DND-41 (cell line): ENCODE results near the gene AKAP9.

Source experiments
- ATAC-seq: fragments of 200-7000 bp; cut with Tn5 transposase; 3 replicates; pipeline ENCODE4 v1.9.1; 2021; ENCODE audit warnings: low read depth; ENCODE audit not compliant: insufficient read depth
- DNase-seq: peaks from one replicate; pipeline ENCODE4 v3.0.0-alpha.2; 2020
- H2AFZ ChIP-seq: 2 replicates; pipeline ENCODE4 v1.6.0; 2012; ENCODE audit warnings: low read depth, low read length
- H3K27ac ChIP-seq: 2 replicates; pipeline ENCODE4 v1.5.1; 2012; ENCODE audit warnings: low read length, inconsistent platforms
- H3K27me3 ChIP-seq: fragments of 200-600 bp; sonication (generic); 2 replicates; pipeline ENCODE4 v1.6.0; 2012; ENCODE audit warnings: low read length, mild to moderate bottlenecking, inconsistent platforms; ENCODE audit not compliant: insufficient read depth, poor library complexity
- H3K36me3 ChIP-seq: 2 replicates; pipeline ENCODE4 v1.5.1; 2012; ENCODE audit warnings: low read length, inconsistent platforms; ENCODE audit not compliant: insufficient read depth
- H3K4me1 ChIP-seq: 2 replicates; pipeline ENCODE4 v1.5.1; 2012; ENCODE audit warnings: mild to moderate bottlenecking, low read length; ENCODE audit not compliant: insufficient read depth
- H3K4me2 ChIP-seq: 2 replicates; pipeline ENCODE4 v1.6.0; 2012; ENCODE audit warnings: mild to moderate bottlenecking, moderate library complexity, low read length, inconsistent platforms; ENCODE audit not compliant: insufficient read depth
- H3K4me3 ChIP-seq, 2 experiments: fragments of 200-600 bp in 1 of 2; shearing (Covaris generic) in 1 of 2; 2 replicates each; pipeline ENCODE4 v1.5.1; 2012 to 2016; ENCODE audit warnings: inconsistent platforms in 2 of 2, low read length in 2 of 2, mild to moderate bottlenecking in 2 of 2, low read depth in 1 of 2, moderate library complexity in 1 of 2
- H3K79me2 ChIP-seq: 2 replicates; pipeline ENCODE4 v1.6.0; 2012; ENCODE audit warnings: low read length, inconsistent platforms; ENCODE audit not compliant: insufficient read depth
- H3K9ac ChIP-seq: 2 replicates; pipeline ENCODE4 v1.6.0; 2012; ENCODE audit warnings: low read depth, mild to moderate bottlenecking, inconsistent platforms, low read length, moderate library complexity
- H3K9me3 ChIP-seq: 2 replicates; pipeline ENCODE4 v1.5.1; 2012; ENCODE audit warnings: low read length, moderate library complexity, mild to moderate bottlenecking, inconsistent platforms; ENCODE audit not compliant: insufficient read depth, severe bottlenecking
- H4K20me1 ChIP-seq: 2 replicates; pipeline ENCODE4 v1.6.0; 2012; ENCODE audit warnings: low read length; ENCODE audit not compliant: insufficient read depth
- CTCF ChIP-seq: IDR thresholded peaks from 2 replicates; pipeline ENCODE4 v1.5.1; 2012; ENCODE audit warnings: borderline replicate concordance, low read length, moderate library complexity, mild to moderate bottlenecking; ENCODE audit not compliant: poor library complexity, severe bottlenecking; ENCODE audit errors: extremely low read depth
- EZH2 ChIP-seq: IDR thresholded peaks from 3 replicates; pipeline ENCODE4 v1.6.1; 2012; ENCODE audit warnings: borderline replicate concordance, low read depth, mild to moderate bottlenecking, moderate library complexity, low read length, inconsistent platforms; ENCODE audit not compliant: severe bottlenecking

The AKAP9 gene

GRCh38 chr7:92149736-92150239, 209.1 kb downstream of the AKAP9 start:
- Histone ChIP-seq H3K27me3 (no peaks in the 10 kb centered on the region), H3K27ac (no peak overlapping the region), H3K4me1 (no peaks in the 10 kb centered on the region), H3K4me3 (no peak overlapping the region), H3K36me3 (no peaks in the 10 kb centered on the region), H2AFZ (no peak overlapping the region), H4K20me1 (no peaks in the 10 kb centered on the region), H3K9me3 (no peaks in the 10 kb centered on the region), H3K9ac (no peak overlapping the region), H3K4me2 (no peak overlapping the region), H3K79me2 (no peaks in the 10 kb centered on the region)
- no peak for DNase-seq
- TF ChIP-seq EZH2: no peak
- TF ChIP-seq CTCF: no peak
- no peak for ATAC-seq

GRCh38 chr7:92150450-92151017, 209.9 kb downstream of the AKAP9 start:
- DNase-seq (no peak), ATAC-seq (no peak)
- Histone ChIP-seq H3K9me3 (no peaks in the 10 kb centered on the region), H3K36me3 (no peaks in the 10 kb centered on the region), H2AFZ (no peak overlapping the region), H3K27ac (no peak overlapping the region), H3K27me3 (no peaks in the 10 kb centered on the region), H3K79me2 (no peaks in the 10 kb centered on the region), H3K9ac (no peak overlapping the region), H4K20me1 (no peaks in the 10 kb centered on the region), H3K4me2 (no peak overlapping the region), H3K4me1 (no peaks in the 10 kb centered on the region), H3K4me3 (no peak overlapping the region)
- no peak for TF ChIP-seq EZH2
- no peak for TF ChIP-seq CTCF

- H3K4me1 ChIP-seq: no peaks in the 10 kb centered on the region
- no peaks in the 10 kb centered on the region for H3K79me2 ChIP-seq
Observed at GRCh38 chr7:92155108-92155739, 214.6 kb downstream of the AKAP9 start.

More at GRCh38 chr7:92155108-92155739, 214.6 kb downstream of the AKAP9 start:
- Histone ChIP-seq H3K4me2 (no peak overlapping the region), H2AFZ (no peak overlapping the region), H3K4me3 (no peak overlapping the region), H3K36me3 (no peaks in the 10 kb centered on the region), H4K20me1 (no peaks in the 10 kb centered on the region), H3K27me3 (no peaks in the 10 kb centered on the region), H3K9ac (no peak overlapping the region), H3K9me3 (no peaks in the 10 kb centered on the region), H3K27ac (no peak overlapping the region)
- DNase-seq (no peak), ATAC-seq (no peak)
- TF ChIP-seq EZH2: no peak
- TF ChIP-seq CTCF: no peak
